GM12872 (cell line): ENCODE data around the gene TLCD1.

Source experiments
- CTCF ChIP-seq: IDR thresholded peaks from 3 replicates; pipeline ENCODE4 v1.5.1; 2011; ENCODE audit warnings: low read depth, mild to moderate bottlenecking, low read length, moderate library complexity; ENCODE audit not compliant: insufficient read depth

The TLCD1 gene

GRCh38 chr17:28744972-28745785 is 19.1 kb upstream of the TLCD1 start:
- TF ChIP-seq CTCF: no peak

- no peak for TF ChIP-seq CTCF
Observed at GRCh38 chr17:28744104-28744971, 18.3 kb upstream of the TLCD1 start.

- no peak for TF ChIP-seq CTCF
Observed at GRCh38 chr17:28743243-28744103, 17.4 kb upstream of the TLCD1 start, which contains the start of gene TRAF4. Gene TRAF4 (plus strand): TSS chr17:28744011. CDS start chr17:28744113, 102 bp downstream.

DNA sequence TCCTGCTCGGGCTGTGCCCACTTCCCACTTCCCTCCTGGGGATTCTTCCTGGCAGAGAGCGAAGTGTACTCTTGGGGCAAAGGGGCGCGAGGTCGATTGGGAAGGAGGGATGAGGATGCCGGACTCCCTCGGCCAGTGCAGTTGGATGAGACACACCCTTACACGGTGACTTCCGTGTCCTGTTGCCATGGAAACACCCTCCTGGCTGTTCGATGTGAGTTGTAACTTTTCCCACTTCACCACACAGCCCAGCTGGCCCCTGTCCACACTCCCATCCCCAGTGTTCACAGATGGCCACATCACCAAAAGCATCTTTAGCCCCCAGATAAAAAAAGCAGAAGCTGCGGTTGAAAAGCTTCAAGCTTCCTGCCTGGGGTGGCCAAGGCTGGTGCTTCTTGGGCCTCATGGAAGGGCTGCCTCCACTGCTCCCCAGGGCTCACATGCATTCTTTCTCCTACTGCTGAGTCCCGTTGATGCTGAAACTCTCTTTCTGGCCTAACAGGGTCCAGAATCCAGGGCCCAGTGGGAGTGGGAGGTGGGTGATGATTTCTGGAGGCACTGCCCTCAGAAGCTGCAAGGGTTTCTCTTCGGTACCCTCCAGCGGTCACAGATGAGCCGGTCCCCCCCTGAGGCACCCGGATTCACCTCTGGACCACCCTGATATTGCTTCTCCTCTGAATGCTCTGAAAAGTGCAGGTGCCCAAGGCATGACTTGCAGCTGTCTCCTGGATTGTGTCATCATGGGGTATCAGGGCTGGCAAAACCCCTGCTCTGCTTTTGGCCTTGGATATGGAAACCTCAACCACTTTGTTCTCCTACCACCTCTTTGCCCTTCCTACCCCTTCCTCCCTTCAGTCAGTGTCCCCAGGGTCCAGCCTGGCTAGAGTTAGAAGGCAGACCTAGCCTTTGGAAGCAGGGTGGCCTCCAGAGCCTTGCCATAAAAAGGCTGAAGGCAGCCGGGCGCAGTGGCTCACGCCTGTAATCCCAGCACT is 15.6 kb upstream of the TLCD1 start:
- TF ChIP-seq CTCF: no peak

DNA sequence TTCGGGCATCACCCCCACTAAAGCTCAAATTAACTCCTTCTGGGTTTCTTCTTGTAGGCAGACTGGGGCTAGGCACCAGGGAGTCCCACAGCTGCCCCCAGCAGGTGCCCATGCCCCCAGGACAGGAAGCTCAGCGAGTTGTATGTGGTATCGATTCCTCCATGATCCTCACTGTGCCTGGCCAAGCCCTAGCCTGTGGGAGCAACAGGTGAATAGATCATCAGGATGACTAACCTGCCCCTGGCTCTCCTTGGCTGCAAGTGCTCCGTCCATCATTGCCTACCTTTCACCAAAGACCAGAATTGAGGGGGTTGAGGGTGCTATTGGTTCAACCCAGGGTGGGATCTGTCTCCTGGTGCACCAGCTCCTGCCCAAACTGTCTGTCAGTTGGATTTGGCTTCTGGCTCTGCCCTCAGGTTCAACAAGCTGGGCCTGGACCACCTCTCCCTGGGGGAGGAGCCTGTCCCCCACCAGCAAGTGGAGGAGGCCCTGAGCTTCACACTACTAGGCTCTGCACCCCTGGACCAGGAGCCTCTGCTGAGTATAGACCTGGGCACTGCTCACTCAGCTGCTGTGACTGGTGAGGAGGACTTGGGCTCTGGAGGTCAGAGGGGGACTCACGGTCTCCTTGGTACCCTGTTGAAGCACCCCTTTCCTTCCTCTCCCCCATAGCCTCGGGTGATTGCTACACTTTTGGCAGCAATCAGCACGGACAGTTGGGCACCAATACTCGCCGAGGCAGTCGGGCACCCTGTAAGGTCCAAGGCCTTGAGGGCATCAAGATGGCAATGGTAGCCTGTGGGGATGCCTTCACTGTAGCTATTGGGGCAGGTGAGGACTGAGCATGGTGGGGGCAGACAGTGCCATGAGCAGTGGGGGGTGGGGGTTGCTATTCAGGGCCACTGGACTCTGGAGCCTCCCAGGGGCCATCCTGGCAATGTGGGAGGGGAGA is 14.6 kb upstream of the TLCD1 start:
- TF ChIP-seq CTCF: no peak
